Measurements from ENCODE around the gene HELZ. TPM values are rescaled to one million over a fixed set of nuclear protein-coding genes. Genes with fewer than 3 reads are reported as not detected.

Gene HELZ
- total and polyA plus RNA-seq, 2 of the 8 experiments (the other 6 are each of a cell fraction or from before 2014, with no cell fraction given), result 10.0 to 48.7 TPM

- no peak for TF ChIP-seq TAF1 (IDR thresholded peaks at IDR 0.05; ENCODE audit: low read depth, low read length)
Measured at GRCh38 chr17:67051155-67051538, 193.8 kb downstream of the HELZ start (continued).
